ENCODE results near the gene PEAK3. TPM values are rescaled to one million over a fixed set of nuclear protein-coding genes. Genes with fewer than 3 reads are reported as not detected.

PEAK3 gene
- polyA plus RNA-seq, 1 of the 3 experiments (the other 2 are of a cell fraction): not detected

GRCh38 chr19:2302319-2303210 lies 20.6 kb upstream of the PEAK3 start:
- 88% methylated on average over 44 of the region's 62 CpGs for WGBS (ENCODE audit: low lambda C conversion rate)
- Histone ChIP-seq H3K36me3 (replicated peaks in 1 of 2; ENCODE audit: control insufficient read depth in 1 of 2, insufficient read depth in 2 of 2, low read length in 1 of 2) (no peaks in the 10 kb centered on the region), H3K4me1 (ENCODE audit: control insufficient read depth in 1 of 2, insufficient read depth in 2 of 2, low read depth in 1 of 2, low read length in 1 of 2) (no peaks in the 10 kb centered on the region), H3K9ac (no peak overlapping the region), H2AFZ (ENCODE audit: low read depth) (no peak overlapping the region), H3F3A (replicated peaks; ENCODE audit: insufficient read depth) (peaks cover 5% of the 10 kb centered on the region), H3K9me3 (no peaks in the 10 kb centered on the region), H3K4me2 (no peak overlapping the region), H3K27me3 (ENCODE audit: insufficient read depth) (no peaks in the 10 kb centered on the region; the same call in 1 of the 2 replicates), H3K79me2 (ENCODE audit: insufficient read depth) (no peaks in the 10 kb centered on the region), H3K4me3 (ENCODE audit: low read depth in 2 of 2, low read length in 1 of 2) (no peak overlapping the region), H4K20me1 (ENCODE audit: insufficient read depth) (no peaks in the 10 kb centered on the region), H3K27ac (ENCODE audit: low read depth in 2 of 2, low read length in 1 of 2) (no peak overlapping the region), H3K9me2 (no peaks in the 10 kb centered on the region)
- CTCF ChIA-PET: interaction anchor here (1.2 to 3.0 kb wide), 3 partner anchors 8 to 72 kb away, joined by 3 to 15 read pairs (median 5); no protein-coding TSS in a partner anchor
- DNase-seq: no peak
- TF ChIP-seq ZBTB33 (IDR thresholded peaks at IDR 0.05; ENCODE audit: borderline replicate concordance, low read depth): no peak
- TF ChIP-seq TCF12 (IDR thresholded peaks at IDR 0.05): no peak
- TF ChIP-seq USF1 (IDR thresholded peaks at IDR 0.05; ENCODE audit: borderline replicate concordance, low read depth): no peak
- POLR2A ChIA-PET: interaction anchor here (1.8 kb wide), 1 partner anchor 52 kb away, joined by 4 read pairs; no protein-coding TSS in a partner anchor

- no peak overlapping the region for H3K4me2 ChIP-seq
- peaks cover 0 to 5% of the 10 kb centered on the region in 2 experiments; a peak in 1 of 4 replicates for H3K4me1 ChIP-seq (ENCODE audit: control insufficient read depth in 1 of 2, insufficient read depth in 2 of 2, low read depth in 1 of 2, low read length in 1 of 2)
- H3K79me2 ChIP-seq (ENCODE audit: insufficient read depth): no peaks in the 10 kb centered on the region
- POLR2A ChIA-PET: no interaction called here
- H3K36me3 ChIP-seq (replicated peaks in 1 of 2; ENCODE audit: control insufficient read depth in 1 of 2, insufficient read depth in 2 of 2, low read length in 1 of 2): no peaks in the 10 kb centered on the region
- no peaks in the 10 kb centered on the region for H3K9me2 ChIP-seq
- TF ChIP-seq ELF1 (IDR thresholded peaks at IDR 0.05): no peak
- no peak for TF ChIP-seq YY1 (IDR thresholded peaks at IDR 0.05; ENCODE audit: low read depth)
- TF ChIP-seq SMC3 (IDR thresholded peaks at IDR 0.05; ENCODE audit: low read depth, low read length): no peak
- no peak for TF ChIP-seq EZH2phosphoT487 (IDR thresholded peaks at IDR 0.05; ENCODE audit: borderline replicate concordance, low read depth)
- TF ChIP-seq RFX5 (IDR thresholded peaks at IDR 0.05; ENCODE audit: low read length): no peak
- no peak for TF ChIP-seq FOXM1 (IDR thresholded peaks at IDR 0.05; ENCODE audit: low read depth)
- no peak for TF ChIP-seq MAX (IDR thresholded peaks at IDR 0.05; ENCODE audit: low read depth)
- no peak for TF ChIP-seq RCOR1 (IDR thresholded peaks at IDR 0.05; ENCODE audit: low read length)
- TF ChIP-seq USF2 (IDR thresholded peaks at IDR 0.05; ENCODE audit: borderline replicate concordance, low read depth, low read length): no peak
- TF ChIP-seq JUND (IDR thresholded peaks at IDR 0.05): no peak
- no peak for TF ChIP-seq TAF1 (IDR thresholded peaks at IDR 0.05; ENCODE audit: borderline replicate concordance, low read depth, low read length)
- H3K4me3 ChIP-seq (ENCODE audit: low read depth in 2 of 2, low read length in 1 of 2): no peak overlapping the region
- H3K27ac ChIP-seq (ENCODE audit: low read depth in 2 of 2, low read length in 1 of 2): no peak overlapping the region
- H3F3A ChIP-seq (replicated peaks; ENCODE audit: insufficient read depth): peaks cover 8% of the 10 kb centered on the region
- no peak for DNase-seq
- CTCF ChIA-PET: no interaction called here
- H3K9ac ChIP-seq: no peak overlapping the region
- 88% methylated on average over 17 of the region's 17 CpGs for WGBS (ENCODE audit: low lambda C conversion rate)
- H2AFZ ChIP-seq (ENCODE audit: low read depth): no peak overlapping the region
- no peaks in the 10 kb centered on the region for H3K9me3 ChIP-seq
- H3K27me3 ChIP-seq (ENCODE audit: insufficient read depth): no peaks in the 10 kb centered on the region
- H4K20me1 ChIP-seq (ENCODE audit: insufficient read depth): no peaks in the 10 kb centered on the region; the same call in 1 of the 2 replicates
These were observed 18.6 kb upstream of the PEAK3 start for GRCh38 chr19:2300533-2300932.

Data from SK-N-SH (cell line).